ENCODE measurements around the gene LSP1.

- TF ChIP-seq PHF8 (conservative IDR thresholded peaks at IDR 0.05; ENCODE audit: low read depth, low read length), result no peak
- TF ChIP-seq CTCF (IDR thresholded peaks at IDR 0.05; ENCODE audit: control extremely low read depth in 1 of 3, insufficient read depth in 1 of 3, low read depth in 1 of 3, low read length in 3 of 3), result no peak
- TF ChIP-seq JUND (IDR thresholded peaks at IDR 0.05; ENCODE audit: low read length), result no peak
- no peak for TF ChIP-seq POLR2AphosphoS5 (IDR thresholded peaks at IDR 0.05; ENCODE audit: low read depth, low read length)
- no peak for TF ChIP-seq GTF2F1 (IDR thresholded peaks at IDR 0.05; ENCODE audit: borderline replicate concordance, low read depth, low read length)
- no peak for TF ChIP-seq CEBPB (IDR thresholded peaks at IDR 0.05; ENCODE audit: low read depth, low read length)
- no peak for TF ChIP-seq BCL11A (IDR thresholded peaks at IDR 0.05; ENCODE audit: low read depth in 2 of 2, low read length in 2 of 2)
- no peak for TF ChIP-seq EZH2 (IDR thresholded peaks at IDR 0.05; ENCODE audit: low read depth, low read length, severe bottlenecking)
- TF ChIP-seq RFX5 (IDR thresholded peaks at IDR 0.05; ENCODE audit: borderline replicate concordance, low read depth, low read length), result no peak
- no peak for TF ChIP-seq EGR1 (IDR thresholded peaks at IDR 0.05; ENCODE audit: borderline replicate concordance, low read depth, low read length)
Observed at GRCh38 chr11:1857064-1857463, 4.2 kb downstream of the LSP1 start.

All from H1 (cell line).